ENCODE results near the gene HOXA11.

The HOXA11 gene

DNA sequence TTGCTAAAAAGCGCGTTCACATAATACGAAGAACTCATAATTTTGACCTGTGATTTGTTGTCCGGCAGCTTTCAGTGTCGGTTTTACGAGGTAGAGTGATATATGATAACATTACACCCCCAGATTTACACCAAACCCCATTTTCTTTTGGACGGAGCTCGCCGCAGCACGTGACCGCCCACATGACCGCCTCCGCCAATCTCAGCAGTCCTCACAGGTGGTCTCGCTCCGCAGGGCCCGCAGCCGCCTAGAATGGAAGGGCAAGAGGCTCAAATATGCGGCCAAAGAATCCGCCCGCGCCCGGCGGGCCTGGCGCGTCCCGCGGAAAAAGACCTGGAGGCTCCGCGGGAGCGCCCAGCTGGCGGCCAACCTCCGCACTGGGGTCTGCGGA is 28.5 kb downstream of the HOXA11 start, which contains the start of gene HOXA7:
Gene HOXA7, minus strand, starts transcription at position 168 of the 391 bp plus-strand sequence. Its CDS starts 130 bp downstream, at position 38.
- peak; percentile 72 for DNase-seq

DNA sequence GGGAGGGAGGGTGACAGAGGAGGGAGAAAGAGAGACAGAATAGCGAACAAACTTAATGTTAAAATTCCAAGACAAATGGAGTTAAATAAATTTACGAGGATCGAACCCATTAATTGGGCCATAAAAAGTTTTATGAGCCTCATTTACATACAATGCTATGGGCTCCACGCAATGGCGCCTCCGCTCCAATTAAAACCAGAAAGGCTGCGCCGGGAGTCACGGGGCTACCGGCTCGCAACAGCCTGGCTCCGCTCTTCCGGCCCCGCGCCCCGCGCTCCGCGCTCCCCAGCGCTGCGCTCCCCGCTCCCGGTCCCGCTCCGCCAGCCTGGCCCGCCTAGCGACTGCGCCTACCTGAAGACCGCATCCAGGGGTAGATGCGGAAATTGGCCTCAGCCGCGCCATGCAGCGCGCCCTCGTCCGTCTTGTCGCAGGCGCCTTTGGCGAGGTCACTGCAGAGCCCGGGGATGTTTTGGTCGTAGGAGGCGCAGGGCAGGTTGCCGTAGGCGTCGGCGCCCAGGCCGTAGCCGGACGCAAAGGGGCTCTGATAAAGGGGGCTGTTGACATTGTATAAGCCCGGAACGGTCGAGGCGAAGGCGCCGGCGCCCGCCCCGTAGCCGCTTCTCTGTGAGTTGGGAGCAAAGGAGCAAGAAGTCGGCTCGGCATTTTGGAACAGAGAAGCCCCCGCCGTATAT is 29.1 kb downstream of the HOXA11 start:
- DNase-seq: no peak

DNA sequence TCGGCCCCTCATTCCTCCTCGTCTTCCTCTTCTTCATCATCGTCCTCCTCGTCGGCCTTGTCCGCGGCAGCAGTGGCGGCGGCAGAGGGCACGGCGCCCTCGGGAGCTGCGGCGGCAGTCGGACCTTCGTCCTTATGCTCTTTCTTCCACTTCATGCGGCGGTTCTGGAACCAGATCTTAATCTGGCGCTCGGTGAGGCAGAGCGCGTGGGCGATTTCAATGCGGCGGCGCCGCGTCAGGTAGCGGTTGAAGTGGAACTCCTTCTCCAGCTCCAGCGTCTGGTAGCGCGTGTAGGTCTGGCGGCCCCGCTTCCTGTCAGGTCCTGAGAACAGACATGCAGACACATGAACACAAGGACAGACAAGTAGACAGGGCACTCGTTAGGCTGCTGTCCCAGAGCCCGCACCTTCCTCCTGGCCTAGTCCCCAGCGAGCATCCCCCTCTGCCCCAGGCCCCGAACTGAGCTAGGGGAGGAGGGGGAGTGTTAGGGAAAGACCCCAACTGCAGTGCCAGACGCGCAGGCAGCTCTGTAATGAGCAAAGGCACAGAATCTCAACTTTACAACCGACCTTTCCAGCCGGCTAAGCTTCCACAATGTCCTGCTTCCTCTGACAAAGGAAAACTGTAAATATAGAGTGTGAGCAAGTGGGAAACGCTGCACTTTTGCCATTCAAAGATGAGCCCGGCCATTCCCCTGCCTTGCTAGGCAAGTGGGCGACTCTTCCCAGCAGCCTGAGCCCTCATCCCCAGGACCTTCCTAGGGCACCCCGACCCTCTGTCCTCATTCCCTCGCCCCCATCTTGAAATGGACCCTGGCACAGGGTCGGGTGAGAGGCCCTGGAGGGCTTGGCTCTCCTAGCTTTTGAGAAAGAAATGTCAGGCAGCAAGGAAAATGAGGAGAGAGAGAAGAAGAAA is 29.9 kb downstream of the HOXA11 start:
- DNase-seq: no peak

DNA sequence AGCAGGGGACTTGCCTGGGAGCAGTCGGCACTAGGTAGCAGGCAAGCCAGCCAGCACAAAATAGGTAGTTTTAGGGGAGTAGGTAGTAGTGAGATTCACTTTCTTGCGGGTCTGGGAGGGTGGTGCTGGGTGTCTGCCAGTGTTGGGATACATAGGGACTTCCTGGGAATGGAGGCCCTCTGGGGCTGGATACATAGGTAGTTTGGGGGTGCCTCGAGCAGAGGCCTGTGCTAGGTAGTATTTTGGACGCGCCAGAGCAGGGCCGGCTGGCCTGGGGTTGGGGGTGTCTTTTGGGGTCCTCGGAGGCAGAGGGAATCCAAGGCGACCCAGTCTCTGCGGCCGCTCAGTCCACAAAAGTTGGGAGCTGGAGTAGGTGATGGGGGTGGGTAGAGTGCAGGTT is 30.7 kb downstream of the HOXA11 start:
- DNase-seq: no peak

DNA sequence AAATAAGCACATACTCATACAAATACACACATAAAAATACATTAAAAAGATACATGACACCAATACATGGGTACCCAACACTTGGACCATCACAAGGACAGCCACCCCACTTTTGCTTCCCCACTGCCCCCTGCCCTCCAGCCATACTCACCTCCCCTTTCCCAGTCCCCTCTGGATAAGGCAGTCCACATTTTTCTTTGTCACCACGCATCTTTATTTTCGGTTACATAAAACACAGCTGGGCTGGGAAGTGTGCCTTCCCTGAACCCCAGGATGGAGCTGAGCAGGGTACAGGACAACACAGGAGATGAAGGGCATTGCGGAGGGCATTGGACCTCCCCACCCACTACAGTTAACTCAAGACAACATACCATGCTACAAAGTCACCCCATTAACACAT is 31.5 kb downstream of the HOXA11 start:
- no peak for DNase-seq

DNA sequence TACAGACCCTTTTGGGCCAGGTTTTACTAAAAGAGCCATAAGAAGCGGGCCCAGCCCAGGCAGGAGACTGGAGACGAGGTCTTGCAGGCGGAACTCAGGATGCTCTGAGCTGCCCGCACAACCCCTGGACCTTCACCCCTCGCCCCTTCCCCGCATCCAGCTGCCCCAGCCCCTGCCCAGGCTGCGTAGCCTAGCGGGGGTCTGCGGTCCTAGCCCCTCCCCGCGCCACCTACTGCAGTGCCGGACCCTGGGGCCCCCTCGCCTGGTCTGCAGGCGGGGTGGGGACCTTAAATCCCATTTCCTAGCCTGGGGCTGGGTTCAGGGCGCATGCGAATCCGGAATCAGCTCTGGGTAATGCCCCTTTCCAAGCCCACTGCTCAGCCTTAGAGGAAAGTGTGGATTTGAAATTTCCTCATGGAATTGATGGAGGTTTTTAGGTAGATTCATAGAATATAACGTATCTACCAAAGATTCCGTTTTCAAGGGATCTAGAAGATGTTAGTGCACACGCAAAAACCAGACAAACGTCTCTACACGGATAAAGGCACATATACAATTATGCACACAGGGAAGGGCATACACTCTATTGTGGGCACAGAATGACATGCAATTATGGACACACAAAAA is 32.1 kb downstream of the HOXA11 start:
- DNase-seq: no peak

DNA sequence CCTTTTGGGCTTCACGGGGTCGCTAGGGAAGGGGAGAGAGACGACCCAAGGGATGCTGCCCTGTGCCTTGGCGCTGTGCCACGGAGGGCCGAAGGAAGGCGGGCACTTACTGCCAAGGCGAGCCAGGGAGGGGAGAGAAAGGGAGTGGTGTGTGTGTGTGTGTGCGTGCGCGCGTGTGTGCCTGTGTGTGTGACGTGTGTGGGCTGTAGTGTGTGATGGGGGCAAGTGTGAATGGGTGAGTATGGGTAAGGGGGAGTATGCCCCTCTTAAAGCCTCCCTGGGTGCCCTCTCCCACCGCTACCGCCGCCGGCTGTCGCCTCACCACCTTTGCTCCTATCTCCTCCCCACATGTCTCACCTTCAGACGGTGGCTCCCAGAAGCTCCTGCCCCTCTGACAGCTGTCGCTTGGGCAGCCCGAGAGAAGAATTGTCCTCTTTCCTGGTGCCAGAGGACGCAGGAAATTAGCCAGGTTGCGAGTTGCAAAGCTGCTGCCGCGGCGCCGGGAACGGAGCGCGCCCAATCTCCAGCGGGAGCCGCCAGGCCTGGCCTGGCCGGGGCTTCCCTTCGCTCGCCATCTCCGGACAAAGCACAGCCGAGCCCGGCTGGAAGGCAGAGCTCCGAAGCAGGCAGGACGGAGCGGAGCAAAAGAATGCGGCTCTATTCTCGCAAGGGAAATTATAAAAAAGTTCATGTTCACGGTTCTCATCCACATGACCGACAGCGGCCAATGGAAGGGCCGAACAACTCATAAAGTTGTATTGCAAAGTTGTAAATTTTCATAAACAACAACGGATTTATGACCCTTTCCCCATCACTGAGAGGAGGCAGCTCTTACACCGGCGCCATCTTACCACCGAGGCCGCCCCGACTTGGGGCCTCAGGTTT is 32.9 kb downstream of the HOXA11 start, which contains the start of gene HOXA3:
Gene HOXA3, minus strand, starts transcription at position 653 of the 885 bp plus-strand sequence. CDS start 41,943 bp downstream, outside the sequence.
- no peak for DNase-seq

DNA sequence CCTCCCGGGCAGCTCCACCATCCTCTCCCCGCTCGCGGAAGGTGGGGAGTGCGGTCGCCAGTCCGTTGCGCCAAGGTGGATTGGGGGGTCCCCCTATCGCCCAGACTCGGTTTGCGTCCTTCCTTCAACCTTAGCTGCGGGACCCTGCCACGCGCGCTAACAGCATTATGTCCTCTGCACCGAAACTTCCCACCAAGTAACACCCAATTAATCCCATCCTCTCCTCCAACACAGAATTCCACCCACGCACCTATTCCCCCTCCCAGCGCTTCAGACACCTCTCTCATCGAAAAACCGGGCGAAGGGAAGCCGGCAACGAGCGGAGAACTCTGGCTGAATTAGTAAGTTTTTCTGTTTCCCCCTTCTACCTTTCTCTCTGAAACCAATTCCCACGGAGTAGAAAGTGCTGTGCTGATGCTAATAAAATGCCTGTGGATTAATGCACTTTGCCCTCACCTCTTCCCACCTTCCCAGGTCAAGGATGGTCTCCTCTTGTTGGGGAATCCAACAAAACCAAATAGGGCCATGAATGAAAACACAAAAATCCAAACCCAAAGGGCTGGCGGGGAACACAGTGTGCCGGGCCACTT is 33.6 kb downstream of the HOXA11 start:
- DNase-seq: no peak

DNA sequence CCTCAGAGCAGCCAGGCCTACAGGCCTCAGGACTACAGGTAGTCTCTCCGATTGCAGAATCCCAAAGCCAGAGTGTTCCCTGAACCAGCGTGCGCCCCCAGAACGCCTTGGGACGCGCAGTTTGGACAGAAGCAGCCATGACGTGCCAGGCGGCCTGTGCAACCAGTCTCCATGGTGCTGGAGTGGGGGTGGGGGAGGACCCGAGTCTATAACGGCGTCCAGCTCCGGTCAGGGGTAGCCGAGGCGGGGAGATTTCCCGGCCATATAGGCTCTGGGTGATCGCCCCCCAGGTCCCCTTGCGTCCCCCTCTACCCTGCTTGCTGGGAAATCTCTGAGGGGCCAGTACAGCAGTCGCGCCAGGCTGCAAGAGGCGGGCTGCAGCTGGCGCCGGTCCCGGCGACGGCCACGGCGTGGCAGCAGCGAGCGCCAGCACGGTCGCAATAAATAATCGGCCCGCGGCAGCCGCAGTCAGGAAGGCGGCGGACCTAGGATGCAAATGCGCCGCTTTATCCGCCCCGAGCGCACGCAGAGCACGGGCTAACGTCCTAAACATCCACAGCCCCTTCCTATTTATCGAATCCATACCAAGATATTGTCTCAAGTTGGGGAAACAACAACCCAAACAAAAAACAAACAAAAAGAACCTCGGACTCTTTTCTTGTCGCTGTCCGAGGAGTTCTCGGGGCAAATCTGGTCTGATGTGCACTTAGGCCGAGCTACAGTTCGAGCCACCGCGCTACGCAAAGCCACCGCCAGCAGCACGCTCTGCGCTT is 34.3 kb downstream of the HOXA11 start:
- peak; percentile 66 for DNase-seq

DNA sequence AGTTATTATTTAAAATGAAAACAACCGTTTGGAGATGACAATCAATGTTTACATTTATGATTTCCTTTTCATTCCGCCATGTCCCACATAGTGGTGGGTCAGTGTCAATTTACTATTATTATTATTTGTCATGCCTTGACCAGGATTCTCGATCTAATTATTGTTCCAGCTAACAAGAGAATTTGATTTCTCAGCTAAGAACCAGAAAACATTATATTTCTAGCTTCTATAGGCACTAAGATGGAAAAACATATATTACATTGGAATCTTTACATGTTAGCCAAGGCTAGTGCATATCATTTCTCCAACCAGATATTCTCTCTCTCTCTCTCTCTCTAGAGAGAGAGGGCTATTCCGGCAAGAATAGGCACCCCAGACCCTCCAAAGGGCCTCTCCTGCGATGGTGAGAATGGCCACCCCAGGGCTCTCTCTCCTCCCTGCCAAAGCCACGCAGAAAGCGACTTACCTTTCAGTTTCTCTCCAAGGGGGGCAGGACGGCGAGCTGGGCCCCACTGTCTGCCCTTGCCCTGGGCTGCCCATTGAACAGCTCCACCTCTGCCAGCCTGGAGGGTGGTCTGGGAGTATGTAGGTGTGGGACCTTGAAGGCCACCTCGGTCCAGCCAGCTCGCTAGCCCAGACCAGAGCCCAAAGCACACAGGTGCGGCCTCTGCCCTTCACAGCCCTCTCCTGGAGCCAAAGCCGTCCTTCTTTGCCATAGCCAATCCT is 35.0 kb downstream of the HOXA11 start:
- no peak for DNase-seq

DNA sequence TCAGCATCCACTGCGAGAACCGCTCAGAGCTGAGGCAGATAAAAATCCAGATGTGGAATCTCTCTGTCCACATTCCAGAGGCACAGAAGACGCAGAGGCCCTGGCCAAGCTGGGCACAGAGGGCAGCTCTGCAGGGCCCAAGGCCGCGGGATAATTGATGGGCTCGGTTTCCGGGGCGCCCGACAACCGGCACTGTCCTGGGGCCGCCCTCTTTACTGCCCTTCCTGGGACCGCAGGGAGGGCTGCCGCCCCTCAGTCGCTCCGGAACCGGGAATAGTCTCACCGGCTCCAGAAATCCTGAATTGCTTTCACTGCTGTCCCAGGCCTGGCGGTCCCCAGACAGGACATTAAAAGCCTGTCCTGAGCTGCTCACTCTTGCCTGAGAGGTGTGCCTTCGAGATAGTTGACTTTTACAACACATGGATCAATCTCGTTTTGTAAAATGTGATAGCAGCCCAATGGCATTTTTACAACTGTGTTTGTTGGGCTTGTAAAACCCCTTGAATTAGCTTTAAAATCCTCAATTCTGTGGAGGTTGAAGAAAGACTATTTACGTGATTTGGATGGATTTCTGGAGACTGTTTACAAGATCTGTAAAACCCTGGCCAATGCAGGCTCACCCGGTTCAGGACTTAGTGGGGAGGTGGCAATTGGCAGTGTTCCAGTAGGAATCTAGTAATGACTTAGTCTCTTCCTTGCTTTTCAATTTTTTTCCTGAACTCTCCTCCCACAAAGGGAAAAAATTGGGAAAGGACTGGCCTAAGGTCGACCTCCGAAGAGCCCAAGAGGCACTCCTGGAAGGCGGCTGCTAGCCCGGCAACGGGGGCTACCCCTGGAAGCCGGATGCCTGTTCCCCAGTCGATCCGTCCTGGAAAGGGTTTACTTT is 36.0 kb downstream of the HOXA11 start:
- no peak for DNase-seq

DNA sequence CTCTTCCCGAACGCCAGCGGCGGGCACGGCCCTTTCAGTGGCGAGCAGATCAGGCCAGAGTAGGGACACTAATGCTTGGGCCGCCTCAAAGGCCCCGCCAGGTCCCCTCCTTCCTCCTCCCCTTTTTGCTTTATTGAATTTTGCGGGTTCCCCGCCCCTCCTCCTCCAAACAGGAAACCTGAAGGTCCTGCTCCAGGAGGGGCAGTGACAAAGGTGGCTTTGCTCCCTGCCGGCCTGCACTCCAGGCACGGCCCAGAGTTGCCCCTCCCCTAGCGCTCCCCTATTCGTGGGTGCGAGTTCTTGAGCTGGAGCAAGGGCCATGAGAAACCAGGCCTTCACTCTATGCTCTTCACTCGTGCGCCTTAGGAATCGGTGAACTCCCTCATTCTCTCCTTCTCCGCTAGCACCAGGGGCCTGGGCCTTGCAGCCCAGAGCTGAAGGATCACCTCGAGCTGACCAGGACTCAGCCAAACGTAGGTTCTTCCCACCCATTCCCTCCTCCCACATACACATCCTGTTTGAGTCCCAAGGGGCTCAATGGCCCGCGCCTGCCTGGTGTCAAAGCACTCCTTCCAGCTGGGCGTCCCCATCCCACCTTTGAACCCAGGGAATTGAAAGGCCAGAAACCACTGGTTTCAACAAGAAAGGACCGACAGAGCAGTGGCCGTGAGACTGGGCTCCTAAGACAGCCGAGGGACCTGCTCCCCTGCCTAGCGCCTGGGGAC is 36.8 kb downstream of the HOXA11 start:
- no peak for DNase-seq

DNA sequence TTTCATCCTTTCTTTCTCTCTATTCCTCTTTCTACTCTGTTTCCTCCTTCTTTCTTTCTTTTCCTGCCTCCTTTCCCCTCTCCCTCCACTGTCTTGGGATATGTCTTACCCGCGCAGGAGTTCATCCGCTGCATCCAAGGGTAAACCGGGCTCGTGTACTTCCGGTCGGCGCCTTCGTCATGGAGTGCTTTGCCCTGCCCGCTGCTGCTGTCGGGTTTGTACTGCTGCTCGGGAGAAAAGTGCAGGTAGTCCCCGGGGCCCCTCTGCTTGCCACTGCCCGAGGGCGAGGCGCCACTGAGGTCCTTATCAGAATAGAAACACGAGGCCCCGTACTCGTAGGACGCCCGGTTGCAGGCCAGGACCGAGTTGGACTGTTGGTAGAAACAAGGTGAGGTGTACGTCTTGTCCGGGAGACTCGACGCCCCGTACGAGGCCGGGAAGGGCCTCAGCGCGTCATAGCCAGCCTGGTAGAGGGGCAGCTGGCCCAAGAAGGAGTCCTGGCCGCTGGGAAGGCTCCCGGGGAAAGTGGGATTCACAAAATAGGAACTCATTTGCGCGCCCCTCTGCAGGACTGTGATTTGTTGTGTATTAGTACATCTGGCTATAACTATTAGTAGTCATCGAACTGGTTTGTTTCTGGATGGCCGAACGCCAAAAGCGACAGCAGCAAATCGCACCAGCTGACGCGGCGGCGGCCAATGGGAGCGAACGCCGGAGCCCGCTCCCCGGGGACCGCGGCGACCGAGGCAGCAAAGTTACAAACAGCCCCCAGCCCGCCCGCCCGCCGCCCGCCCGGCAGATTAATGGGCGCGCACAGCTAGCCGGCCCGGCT is 37.6 kb downstream of the HOXA11 start, which contains the start of gene HOXA6:
Gene HOXA6, minus strand, starts transcription at position 576 of the 832 bp plus-strand sequence. Its CDS starts 25 bp downstream, at position 551.
- DNase-seq: no peak

DNA sequence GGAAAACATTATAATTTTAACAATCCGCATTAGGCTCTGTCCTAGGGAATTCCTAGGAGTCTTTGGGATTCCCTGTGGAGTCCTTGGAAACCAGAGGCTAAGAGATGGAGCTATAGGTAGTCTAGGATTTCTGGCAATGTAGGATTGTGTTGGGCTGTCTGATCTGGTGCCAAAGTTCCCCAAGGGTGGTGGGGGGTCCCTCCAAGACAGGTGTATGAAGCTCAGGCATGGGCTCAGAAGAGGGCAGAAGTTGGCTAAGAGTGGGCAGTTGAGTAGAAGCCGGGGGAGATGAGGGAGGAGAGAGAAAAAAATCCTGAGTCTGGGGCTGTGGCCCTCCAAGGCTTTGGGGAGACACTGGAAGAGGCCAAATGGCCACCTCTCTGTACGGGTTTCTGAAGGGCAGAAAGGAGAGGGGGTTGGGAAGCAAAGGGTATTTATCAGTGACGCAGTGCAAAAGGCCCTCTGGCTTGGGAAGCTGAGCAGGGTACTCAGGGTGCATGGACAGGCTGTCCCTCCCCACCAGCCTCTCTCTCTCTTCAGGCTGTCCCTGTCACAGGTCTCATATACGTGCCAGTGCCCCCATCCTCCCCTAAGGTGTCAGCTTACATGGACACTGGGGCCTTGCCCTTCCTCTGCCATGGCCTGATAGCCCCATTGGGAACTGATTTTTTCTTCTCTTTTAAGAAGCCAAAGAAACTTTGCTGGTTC is 38.4 kb downstream of the HOXA11 start:
- no peak for DNase-seq

DNA sequence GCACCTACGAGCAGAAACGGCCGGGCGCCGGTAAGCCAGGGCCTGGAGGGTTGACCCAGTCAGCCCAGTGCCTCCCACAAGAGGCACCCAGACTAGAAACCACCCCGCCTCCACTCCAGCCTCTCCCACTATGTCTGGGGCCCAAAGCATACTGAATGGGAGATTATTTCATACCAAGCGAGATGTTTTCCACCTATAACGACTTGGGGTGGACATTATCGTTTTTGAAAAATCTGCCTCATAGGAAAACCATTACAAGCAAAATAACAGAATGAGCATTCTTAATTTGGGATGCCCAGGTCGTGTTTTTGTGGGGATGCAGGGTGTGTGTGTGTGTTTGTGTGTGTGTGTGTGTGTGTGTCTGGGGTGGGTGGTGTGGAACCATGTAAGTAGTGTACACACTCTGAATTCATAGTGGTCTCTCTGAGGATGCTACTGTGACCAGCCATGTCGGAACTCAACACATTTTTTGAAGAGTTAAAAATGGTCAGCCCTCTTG is 39.1 kb downstream of the HOXA11 start:
- no peak for DNase-seq

DNA sequence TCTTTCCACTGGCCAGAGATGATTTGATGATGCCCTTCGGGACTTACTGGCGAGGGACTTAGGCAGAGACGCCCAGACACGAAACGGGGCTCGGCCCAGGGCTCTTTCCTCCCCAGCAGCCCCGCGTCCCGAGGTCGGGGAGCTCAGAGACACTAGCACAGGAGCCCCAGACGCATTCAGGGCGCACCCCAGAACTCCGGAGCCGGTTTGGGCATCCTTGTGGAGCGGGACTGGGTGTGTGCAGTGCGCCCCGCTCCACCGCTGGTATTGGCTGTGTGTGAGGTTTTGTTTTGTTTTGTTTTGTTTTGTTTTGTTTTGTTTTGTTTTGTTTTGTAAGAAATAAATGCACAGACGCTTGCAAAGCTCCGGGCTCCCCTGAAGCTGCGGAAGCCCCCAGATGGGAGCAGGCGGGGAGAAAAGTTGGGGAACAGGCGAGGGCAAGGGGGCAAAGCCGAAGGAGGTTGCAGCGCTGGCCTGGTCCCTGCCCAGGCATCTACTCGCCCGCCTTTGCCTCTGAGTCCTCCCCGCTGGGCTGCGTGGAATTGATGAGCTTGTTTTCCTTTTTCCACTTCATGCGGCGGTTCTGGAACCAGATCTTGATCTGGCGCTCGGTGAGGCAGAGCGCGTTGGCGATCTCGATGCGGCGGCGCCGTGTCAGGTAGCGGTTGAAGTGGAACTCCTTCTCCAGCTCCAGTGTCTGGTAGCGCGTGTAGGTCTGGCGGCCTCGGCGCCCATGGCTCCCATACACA is 39.7 kb downstream of the HOXA11 start:
- DNase-seq: no peak

Data from NCI-H226 (cell line).